KG1 (cell line): ENCODE data around the gene MT1H.
"Not testable (repeated sequence)": the region's sequence is repeated elsewhere in the genome, so short reads cannot be mapped to it uniquely, and the experiment has no call there.

Source experiments
- DNase-seq: peaks from one replicate; lab custom pipeline; 2025; lab: John Stamatoyannopoulos, UW

The MT1H gene

GRCh38 chr16:56684926-56685590 lies 15.4 kb downstream of the MT1H start:
- no peak for DNase-seq

DNA sequence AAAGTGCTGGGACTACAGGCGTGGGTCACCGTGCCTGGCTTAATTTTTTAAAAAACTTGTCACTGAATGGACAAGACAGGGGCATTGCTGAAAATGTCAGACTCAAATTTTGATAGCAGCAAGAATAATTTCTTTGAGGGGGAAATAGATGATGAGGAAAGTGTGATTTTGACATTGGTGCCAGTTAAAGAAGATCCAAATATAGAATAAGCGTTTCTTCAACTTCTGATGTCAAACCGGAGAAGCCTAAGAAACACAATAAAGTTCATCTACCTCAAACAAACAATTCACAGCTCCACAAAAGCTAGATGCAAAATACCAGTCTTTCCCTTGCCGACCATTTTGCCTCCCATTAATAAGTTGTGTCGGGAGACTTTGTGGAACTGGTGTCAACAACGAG lies 17.1 kb downstream of the MT1H start:
- DNase-seq, result no peak

GRCh38 chr16:56688762-56689161 lies 19.1 kb downstream of the MT1H start:
- DNase-seq, result no peak

GRCh38 chr16:56689171-56689570 lies 19.6 kb downstream of the MT1H start:
- DNase-seq, result no peak

- DNase-seq, result no peak
These were observed 21.0 kb downstream of the MT1H start for GRCh38 chr16:56690420-56691122.

DNA sequence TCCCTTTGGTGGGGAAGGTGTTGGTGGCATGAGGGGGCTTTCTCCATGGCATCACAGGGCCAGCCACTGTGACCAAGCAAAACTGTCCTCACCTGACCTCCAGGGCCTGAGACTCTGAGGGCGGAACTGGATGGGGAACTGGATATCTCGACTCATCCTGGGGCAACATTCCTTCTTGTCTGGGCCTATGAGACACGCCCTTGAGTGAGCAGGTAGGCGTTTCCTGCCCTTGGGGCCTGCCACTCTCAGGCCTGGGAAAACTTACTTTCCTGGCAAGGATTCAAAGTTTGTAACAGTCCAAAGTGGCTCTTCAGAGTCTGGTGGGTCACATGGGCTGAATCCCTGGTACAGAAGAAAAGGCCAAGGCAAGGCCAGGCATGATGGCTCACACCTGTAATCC lies 22.3 kb downstream of the MT1H start:
- DNase-seq, result no peak

- no peak for DNase-seq
These were observed 25.6 kb downstream of the MT1H start for GRCh38 chr16:56695246-56695645.

DNA sequence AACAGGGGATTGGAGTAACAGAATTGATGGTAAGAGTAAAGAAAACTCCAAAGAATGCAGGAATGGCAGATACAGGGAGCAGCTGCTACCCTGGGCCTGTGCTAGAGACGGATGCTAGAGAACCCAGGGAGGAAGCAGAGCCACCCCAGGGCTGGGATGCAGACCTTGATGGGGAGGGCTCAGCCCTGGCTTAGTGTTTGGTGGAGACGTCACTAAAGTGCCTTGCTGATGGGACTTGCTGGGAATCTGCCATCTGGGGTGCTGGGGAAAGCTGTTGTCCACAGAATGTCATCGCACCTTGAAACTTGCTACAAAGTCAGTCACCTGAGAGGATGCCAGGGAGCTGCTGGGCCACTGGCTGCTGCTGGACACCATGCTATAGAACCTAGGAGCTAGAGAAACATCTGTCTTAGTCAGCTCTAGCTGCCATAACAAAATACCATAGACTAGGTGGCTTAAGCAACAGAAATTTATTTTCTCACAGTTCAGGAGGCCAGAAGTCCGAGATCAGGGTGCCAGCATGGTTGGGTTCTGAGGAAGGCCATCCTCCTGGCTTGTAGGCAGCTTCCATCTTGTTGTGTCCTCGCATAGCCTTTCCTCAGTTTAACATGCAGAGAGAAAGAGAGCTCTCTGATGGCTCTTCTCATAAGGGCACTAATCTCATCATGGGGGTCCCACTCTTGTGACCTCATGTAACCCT lies 28.0 kb downstream of the MT1H start:
- no peak for DNase-seq

DNA sequence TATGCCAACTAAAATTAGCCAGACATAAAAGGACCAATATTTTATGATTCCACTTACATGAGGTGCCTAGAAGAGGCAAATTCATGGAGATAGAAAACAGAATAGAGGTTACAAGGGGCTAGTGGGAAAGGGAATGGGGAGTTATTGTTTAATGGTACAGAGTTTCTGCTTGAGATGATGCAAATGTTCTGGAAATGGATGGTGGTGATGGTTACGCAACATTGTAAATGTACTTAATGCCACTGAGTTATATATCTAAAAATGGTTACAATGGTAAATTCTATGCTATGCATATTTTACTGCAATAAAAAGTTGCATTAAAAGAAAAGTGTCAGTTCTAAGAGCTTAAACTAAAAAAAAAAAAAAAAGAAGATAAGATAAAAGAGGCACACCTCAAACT lies 30.6 kb downstream of the MT1H start:
- no peak for DNase-seq

GRCh38 chr16:56700631-56701030 lies 31.0 kb downstream of the MT1H start:
- no peak for DNase-seq

DNA sequence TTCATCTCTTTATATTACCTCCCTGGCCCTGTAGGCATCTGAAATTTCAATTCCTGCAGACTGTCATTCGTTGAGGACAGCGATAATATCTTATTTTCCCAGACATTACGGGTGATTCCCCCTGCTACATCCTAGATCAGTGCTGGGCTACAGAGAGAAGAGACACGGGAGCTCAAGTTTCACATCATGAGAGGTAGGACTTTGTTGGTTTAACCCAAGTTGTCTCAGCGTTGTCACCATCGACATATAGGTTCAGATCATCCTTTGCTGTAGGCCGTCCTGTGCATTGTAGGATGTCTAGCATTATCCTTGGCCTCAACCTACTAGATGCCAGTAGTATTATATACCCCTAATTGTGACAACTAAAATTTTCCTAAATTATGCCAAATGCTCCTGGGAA lies 31.9 kb downstream of the MT1H start:
- DNase-seq, result no peak

- no peak for DNase-seq
These were observed 33.2 kb downstream of the MT1H start for GRCh38 chr16:56702836-56703235.

- no peak for DNase-seq
These were observed 39.2 kb downstream of the MT1H start for GRCh38 chr16:56708525-56709442.

- DNase-seq, result no peak
These were observed 39.9 kb downstream of the MT1H start for GRCh38 chr16:56709443-56710040.

- no peak for DNase-seq
These were observed 40.6 kb downstream of the MT1H start for GRCh38 chr16:56710181-56710737.

GRCh38 chr16:56711862-56712261 lies 42.2 kb downstream of the MT1H start:
- DNase-seq, result no peak

DNA sequence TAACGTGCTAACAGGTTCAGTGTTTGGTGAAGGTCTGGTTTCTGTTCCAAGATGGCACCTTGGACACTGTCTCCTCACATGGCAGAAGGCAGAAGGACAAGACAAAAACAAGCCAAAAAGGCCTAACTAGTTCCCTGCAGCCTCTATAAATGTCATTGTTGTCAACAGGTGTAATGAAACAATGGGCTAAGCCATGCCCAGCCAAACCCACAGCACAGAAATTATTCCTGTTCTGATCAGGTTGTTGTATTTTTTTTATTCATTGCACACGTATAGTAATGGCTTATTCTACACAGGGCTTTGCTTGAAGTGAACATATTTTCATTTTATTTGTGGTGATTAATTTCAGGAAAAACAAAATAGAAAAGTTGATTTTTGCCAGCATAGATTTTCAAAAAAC lies 44.2 kb downstream of the MT1H start:
- no peak for DNase-seq

- no peak for DNase-seq
These were observed 45.5 kb downstream of the MT1H start for GRCh38 chr16:56715126-56715525.

DNA sequence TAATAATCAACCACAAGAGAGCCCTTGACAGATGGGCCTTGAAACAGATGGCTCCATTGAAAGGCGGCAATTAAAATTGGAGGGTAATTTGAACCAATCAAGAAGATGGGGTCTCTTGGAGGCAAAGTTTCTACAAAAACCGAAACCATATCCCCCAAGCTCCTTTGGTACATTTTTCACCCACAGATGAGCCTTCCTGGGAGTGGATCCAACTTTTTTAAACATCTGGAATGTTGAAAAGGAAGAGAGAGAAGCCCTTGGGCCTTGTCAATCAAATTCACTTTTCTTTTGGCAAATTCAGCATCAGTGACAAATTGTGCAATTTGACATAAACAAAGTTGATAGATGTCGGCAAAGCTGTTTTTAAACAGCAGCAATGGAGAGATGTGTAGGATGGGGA lies 47.1 kb downstream of the MT1H start:
- DNase-seq, result no peak

- DNase-seq, result not testable (repeated sequence)
These were observed 47.9 kb downstream of the MT1H start for GRCh38 chr16:56717532-56717931.
